ENCODE results near the gene BAIAP3.

The BAIAP3 gene

GRCh38 chr16:1311738-1312466 lies 21.5 kb upstream of the BAIAP3 start:
- no peak for TF ChIP-seq CTCF (IDR thresholded peaks at IDR 0.05)

- no peak for TF ChIP-seq CTCF (IDR thresholded peaks at IDR 0.05)
These were observed 21.0 kb upstream of the BAIAP3 start for GRCh38 chr16:1312467-1312816.

DNA sequence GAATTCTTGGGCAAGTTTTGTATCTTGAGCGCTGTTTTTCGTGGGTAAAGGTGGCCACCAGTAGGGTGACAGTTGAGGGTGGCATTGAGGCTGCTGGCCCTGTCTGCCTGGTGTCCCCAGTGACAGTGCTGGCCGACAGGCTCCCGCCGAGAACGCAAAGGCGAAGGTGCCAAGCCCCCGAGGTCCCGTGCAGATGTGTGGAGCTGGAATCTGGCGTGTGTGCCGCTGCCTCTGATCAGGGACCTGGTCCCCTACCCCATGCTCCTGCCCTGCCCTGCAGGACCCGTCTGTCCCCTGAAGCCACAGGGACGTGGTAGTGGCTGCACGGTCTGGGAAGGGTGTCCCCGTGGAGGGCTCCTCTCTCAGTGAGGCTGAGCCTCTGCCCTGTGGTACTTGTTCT lies 20.5 kb upstream of the BAIAP3 start:
- TF ChIP-seq CTCF (IDR thresholded peaks at IDR 0.05): no peak

GRCh38 chr16:1313721-1314369 lies 19.6 kb upstream of the BAIAP3 start:
- TF ChIP-seq CTCF (IDR thresholded peaks at IDR 0.05): no peak

DNA sequence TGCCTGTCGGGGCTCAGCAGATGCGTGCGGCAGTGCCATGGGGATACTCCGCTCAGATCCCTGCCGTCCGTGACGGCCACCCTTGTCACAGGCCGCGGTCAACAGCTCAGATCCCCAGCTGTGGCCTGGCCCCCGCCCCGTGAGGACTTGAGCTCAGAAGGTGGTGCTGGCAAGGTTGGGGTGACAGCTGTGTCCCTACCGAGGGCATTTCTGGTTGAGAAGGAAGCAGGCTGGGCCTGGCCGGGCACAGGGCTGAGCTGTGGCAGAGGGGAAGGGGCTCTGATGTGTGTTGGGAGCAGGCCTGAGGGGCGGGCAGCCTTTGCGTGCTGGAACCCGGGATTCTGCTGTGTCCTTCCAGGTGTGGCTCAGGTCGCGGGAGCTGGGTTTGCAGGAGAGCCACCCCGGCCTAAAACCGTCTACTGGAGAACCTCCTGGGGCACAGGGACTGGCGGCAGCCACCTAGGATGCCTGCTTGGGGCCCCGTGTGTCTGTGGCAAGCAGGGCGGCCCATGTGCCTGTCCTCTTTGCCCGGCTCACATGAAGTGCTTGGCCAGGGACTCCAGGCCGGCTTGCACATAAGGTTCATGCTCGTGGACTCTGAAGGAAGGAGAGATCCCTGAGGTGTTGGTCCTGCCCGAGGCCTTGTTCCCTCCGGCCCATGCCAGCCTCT lies 18.9 kb upstream of the BAIAP3 start:
- no peak for TF ChIP-seq CTCF (IDR thresholded peaks at IDR 0.05)

DNA sequence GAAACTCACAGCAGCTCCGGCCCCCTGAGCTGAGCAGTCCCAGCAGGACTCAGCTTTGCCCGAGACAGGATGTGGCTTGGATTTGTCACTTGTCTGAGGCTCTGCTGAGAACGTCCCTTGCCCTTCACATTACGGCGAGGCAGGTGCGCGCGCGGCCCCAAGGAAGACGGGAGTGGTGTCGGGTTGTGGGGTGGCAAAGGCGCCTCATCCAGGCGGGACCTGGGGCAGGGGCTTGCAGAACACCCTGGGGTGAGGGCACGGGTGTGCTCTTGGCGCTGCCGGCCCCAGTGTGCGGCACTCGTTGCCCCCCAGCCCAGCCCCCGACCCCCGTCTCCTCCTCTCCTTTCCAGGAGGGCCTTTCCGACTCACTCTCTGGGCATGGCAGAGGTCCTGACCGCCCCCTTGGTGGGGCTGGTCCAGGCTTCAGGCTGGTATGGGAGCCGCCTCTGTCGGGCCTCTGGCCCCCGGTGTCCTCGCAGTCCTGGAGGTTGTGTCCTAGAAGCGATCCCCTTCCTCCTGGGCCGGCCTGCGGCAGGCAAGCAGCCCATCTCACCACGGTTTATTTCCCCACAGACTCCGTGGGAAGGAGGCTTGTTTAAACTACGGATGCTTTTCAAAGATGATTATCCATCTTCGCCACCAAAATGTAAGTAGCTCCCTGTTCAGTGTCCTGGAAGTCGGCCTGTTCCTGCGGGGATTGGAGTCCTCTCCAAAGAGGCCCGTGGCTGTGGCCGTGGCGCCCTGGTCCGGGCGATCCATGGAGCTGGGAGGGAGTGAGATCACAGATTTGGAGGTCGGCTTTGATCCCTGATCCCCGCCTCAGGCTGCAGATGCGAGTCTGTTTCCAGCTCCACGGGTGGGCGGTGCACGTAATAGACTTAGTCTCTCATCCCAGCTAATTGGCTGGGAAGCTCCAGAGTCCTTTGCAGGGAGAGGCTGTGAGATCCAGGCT lies 18.1 kb upstream of the BAIAP3 start:
- TF ChIP-seq CTCF (IDR thresholded peaks at IDR 0.05): no peak

DNA sequence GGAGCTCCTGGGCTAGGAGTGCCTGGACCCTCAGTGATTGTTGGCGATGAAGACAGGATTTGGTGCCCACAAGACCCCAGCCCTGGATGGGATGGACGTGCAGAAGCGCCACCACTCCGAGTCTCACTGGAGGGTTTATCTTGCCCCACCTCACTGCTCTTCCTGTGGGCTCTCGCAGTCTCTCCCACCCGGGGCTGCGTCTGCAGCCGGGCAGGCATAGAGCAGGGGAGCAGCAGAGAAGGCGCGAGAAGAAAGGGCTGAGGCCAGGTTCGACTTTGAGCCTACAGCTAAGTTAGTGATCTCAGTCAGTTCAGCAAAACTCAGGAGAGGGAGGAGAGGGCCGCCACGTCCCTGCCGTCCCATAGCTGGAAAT lies 17.4 kb upstream of the BAIAP3 start:
- TF ChIP-seq CTCF (IDR thresholded peaks at IDR 0.05): no peak
